Neutrophil (primary cell): Measurements from ENCODE around the gene C1QTNF1.

Experiments used
- H3K27ac ChIP-seq: fragments of 200-600 bp; sonication (generic); 2 replicates; pipeline ENCODE4 v1.5.1; 2016; ENCODE audit warnings: mild to moderate bottlenecking, moderate library complexity
- H3K27me3 ChIP-seq: fragments of 200-600 bp; sonication (generic); 2 replicates; pipeline ENCODE4 v1.6.0; 2016; ENCODE audit warnings: mild to moderate bottlenecking
- H3K36me3 ChIP-seq: fragments of 200-600 bp; sonication (generic); 2 replicates; pipeline ENCODE4 v1.5.1; 2017
- H3K4me1 ChIP-seq, 2 experiments: fragments of 200-600 bp in 1 of 2; sonication (generic) in 1 of 2; 1 replicate in 1 of 2; 2 replicates in 1 of 2; pipeline versions ENCODE4 v1.5.1 to v1.6.1; 2013 to 2016; ENCODE audit warnings: low read depth in 1 of 2, low read length in 1 of 2, mild to moderate bottlenecking in 1 of 2, moderate library complexity in 1 of 2; ENCODE audit not compliant: control insufficient read depth in 1 of 2, insufficient read depth in 1 of 2
- H3K4me3 ChIP-seq, 2 experiments: fragments of 200-600 bp in 1 of 2; sonication (generic) in 1 of 2; 1 replicate in 1 of 2; 2 replicates in 1 of 2; pipeline ENCODE4 v1.5.1; 2013 to 2016; ENCODE audit warnings: low read depth in 1 of 2, low read length in 1 of 2, mild to moderate bottlenecking in 1 of 2, moderate library complexity in 1 of 2
- H3K9me3 ChIP-seq: fragments of 200-600 bp; sonication (generic); 2 replicates; pipeline ENCODE4 v1.5.1; 2016
- TF ChIP-seq, protein P1 (sequence below): fragments of 200-600 bp; sonication (generic); IDR thresholded peaks from 2 replicates; pipeline ENCODE4 v1.5.1; 2016; ENCODE audit warnings: antibody characterized with exemption

The C1QTNF1 gene

DNA sequence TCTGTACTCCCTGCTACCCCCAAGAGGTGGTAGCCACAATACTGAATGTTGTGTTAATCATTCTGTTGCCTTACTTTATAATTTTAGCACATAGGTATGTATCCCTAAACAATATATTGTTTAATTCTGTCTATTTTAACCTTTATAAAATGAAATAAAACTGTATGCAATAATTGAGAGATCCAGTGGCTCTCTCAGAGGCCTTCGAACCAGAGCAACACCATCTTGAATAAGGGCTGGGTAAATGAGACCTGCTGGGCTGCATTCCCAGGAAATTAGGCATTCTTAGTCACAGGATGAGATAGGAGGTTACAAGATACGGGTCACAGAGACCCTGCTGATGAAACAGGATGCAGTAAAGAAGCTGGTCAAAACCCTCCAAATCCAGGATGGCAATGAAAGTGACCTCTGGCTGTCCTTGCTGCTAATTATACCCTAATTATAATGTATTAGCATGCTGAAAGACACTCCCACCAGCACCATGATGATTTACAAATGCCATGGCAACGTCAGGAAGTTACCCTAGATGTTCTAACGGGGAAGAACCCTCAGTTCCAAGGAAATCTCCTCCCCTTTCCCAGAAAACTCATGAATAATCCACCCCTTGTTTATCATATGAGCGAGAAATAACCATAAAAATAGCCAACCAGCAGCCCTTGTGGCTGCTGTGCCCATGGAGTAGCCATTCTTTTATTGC is 12.4 kb upstream of the C1QTNF1 start:
- peaks cover 11% of the 10 kb centered on the region for H3K36me3 ChIP-seq
- TF ChIP-seq, protein P1, sequence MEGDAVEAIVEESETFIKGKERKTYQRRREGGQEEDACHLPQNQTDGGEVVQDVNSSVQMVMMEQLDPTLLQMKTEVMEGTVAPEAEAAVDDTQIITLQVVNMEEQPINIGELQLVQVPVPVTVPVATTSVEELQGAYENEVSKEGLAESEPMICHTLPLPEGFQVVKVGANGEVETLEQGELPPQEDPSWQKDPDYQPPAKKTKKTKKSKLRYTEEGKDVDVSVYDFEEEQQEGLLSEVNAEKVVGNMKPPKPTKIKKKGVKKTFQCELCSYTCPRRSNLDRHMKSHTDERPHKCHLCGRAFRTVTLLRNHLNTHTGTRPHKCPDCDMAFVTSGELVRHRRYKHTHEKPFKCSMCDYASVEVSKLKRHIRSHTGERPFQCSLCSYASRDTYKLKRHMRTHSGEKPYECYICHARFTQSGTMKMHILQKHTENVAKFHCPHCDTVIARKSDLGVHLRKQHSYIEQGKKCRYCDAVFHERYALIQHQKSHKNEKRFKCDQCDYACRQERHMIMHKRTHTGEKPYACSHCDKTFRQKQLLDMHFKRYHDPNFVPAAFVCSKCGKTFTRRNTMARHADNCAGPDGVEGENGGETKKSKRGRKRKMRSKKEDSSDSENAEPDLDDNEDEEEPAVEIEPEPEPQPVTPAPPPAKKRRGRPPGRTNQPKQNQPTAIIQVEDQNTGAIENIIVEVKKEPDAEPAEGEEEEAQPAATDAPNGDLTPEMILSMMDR: no peak
- peaks cover 27 to 29% of the 10 kb centered on the region in 2 experiments for H3K4me1 ChIP-seq
- H3K9me3 ChIP-seq: no peaks in the 10 kb centered on the region
- H3K27ac ChIP-seq: no peak overlapping the region
- no peak overlapping the region for H3K4me3 ChIP-seq
- peaks cover 31% of the 10 kb centered on the region for H3K27me3 ChIP-seq

DNA sequence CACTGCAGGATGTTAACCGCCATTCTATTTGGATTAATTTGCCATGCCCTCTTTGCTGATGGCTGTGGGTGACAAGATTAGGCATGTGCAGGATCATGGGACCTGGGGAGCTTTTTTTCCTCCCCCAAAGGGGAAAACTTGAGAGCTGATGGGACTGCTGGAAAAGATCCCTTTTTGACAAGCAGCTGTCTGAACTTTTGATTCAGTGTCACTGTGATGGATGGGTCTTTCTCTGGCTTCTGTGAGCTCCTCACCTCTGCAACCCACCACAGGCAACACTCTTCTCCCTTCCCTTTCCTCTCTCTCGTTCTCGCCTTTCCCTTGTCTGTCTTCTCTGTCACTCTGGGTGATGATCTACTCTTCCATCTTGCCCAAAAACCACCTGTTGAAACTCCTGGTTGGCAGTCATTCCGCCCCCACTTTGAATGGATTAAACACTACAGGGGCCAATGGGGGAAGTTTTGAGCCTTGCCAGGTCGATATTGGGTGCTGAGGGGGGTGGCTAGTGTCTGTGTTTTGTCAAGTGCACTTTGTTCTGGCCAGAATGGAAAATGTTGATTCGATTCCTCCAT is 11.3 kb upstream of the C1QTNF1 start:
- peaks cover 5% of the 10 kb centered on the region for H3K36me3 ChIP-seq
- peaks cover 18 to 20% of the 10 kb centered on the region in 2 experiments for H3K4me1 ChIP-seq
- H3K4me3 ChIP-seq: no peak overlapping the region
- H3K9me3 ChIP-seq: no peaks in the 10 kb centered on the region
- TF ChIP-seq, protein P1: no peak
- H3K27ac ChIP-seq: no peak overlapping the region
- peaks cover 31% of the 10 kb centered on the region for H3K27me3 ChIP-seq

DNA sequence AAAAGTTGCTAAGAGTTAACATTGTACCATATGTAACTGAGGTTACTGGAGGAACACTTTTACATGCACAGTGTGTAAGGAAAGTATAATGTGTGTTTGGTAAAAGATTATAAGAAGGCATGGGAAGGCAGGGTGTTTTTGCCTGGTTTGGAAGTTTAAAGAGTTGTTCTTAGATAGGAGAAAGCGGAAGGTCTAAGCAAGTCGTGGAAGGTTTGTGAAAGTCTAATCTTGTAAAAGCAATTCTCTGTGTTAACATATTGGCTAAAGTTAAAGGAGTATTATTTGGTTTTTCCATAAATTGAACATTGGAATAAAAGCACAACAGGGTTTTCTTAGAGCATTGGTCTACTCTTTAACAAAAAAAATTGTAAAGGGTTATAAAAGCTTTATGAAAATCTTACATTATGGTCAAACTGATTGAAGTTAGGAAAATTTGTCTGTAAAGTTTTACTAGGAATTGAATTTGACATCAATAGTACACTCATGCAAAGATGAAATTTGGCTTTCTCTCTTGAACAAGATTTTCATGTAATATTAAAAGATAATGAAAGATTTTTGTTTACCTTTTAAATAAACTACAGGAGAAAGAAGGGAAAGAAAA is 9.7 kb upstream of the C1QTNF1 start:
- Histone ChIP-seq H3K4me3 (no peak overlapping the region), H3K27ac (no peak overlapping the region), H3K4me1 (peaks cover 5 to 6% of the 10 kb centered on the region in 2 experiments), H3K27me3 (peaks cover 31% of the 10 kb centered on the region), H3K9me3 (no peaks in the 10 kb centered on the region), H3K36me3 (no peaks in the 10 kb centered on the region)
- TF ChIP-seq, protein P1: no peak

DNA sequence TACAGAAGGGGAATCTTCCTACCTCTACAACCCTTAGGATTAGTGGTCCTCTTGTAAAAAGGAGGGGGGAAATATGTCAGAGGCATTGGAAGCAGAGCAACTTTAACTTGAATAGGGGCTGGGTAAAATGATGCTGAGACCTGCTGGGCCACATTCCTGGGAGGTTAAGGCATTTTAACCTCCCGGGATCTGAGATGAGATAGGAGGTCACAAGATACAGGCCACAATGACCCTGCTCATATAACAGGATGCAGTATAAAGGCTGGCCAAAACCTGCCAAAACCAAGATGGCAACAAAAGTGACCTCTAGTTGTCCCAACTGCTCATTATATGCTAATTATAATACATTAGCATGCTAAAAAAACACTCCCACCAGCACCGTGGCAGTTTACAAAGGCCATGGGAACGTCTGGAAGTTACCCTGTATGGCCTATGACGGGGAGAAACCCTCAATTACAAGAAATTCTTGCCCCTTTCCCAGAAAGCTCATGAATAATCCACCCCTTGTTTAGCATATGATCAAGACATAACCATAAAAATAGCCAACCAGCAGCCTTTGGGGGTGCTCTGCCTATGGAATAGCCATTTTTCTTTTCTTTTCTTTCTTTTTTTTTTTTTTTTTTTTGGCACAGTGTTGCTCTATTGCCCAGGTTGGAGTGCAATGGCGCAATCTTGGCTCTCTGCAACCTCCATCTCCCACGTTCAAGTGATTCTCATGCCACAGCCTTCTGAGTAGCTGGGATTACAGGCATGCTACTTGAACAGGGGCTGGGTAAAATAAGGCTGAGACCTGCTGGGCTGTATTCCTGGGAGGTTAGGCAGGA is 6.2 kb upstream of the C1QTNF1 start:
- no peaks in the 10 kb centered on the region for H3K4me1 ChIP-seq
- peaks cover 58% of the 10 kb centered on the region for H3K27me3 ChIP-seq
- H3K9me3 ChIP-seq: no peaks in the 10 kb centered on the region
- no peaks in the 10 kb centered on the region for H3K36me3 ChIP-seq
- H3K27ac ChIP-seq: no peak overlapping the region
- no peak overlapping the region for H3K4me3 ChIP-seq
- TF ChIP-seq, protein P1: no peak

DNA sequence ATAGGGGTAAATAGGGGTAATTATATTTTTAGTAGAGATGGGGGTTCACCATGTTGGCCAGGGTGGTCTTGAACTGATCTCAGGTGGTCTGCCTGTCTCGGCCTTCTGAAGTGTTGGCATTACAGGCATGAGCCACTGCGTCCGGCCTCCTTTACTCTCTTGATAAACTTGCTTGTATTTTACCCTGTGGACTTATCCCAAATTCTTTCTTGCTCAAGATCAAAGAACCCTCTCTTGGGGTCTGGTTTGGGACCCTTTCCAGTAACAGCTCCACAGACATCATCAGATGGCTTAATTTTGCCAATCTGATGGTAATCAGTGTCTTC is 5.6 kb upstream of the C1QTNF1 start:
- H3K36me3 ChIP-seq: no peaks in the 10 kb centered on the region
- no peak overlapping the region for H3K27ac ChIP-seq
- no peaks in the 10 kb centered on the region for H3K4me1 ChIP-seq
- no peaks in the 10 kb centered on the region for H3K9me3 ChIP-seq
- TF ChIP-seq, protein P1: no peak
- H3K27me3 ChIP-seq: peaks cover 58% of the 10 kb centered on the region
- H3K4me3 ChIP-seq: no peak overlapping the region
